Measurements from ENCODE around the gene C7orf33.

Gene C7orf33

GRCh38 chr7:148580446-148580845, 10.1 kb upstream of the C7orf33 start:
- TF ChIP-seq YY1 (IDR thresholded peaks at IDR 0.05; ENCODE audit: insufficient read depth, insufficient read length): no peak
- no peak for TF ChIP-seq SUZ12 (IDR thresholded peaks at IDR 0.05; ENCODE audit: extremely low read depth, insufficient read depth, insufficient read length)
- TF ChIP-seq ZNF274 (IDR thresholded peaks at IDR 0.05; ENCODE audit: low read depth, low read length): no peak
- H3K4me3 ChIP-seq (ENCODE audit: insufficient read length, low read depth): no peak overlapping the region
- no peaks in the 10 kb centered on the region for H3K27me3 ChIP-seq (ENCODE audit: insufficient read depth, insufficient read length)
- H3K9me3 ChIP-seq (ENCODE audit: insufficient read depth, low read length): no peaks in the 10 kb centered on the region
- no peaks in the 10 kb centered on the region for H3K4me1 ChIP-seq (ENCODE audit: insufficient read depth, insufficient read length)
- no peaks in the 10 kb centered on the region for H3K36me3 ChIP-seq (ENCODE audit: insufficient read depth, insufficient read length, low read length)
- no peak for DNase-seq (ENCODE audit: low read depth, low spot score)
- no peak overlapping the region for H3K9ac ChIP-seq (ENCODE audit: insufficient read length, low read depth)

DNA sequence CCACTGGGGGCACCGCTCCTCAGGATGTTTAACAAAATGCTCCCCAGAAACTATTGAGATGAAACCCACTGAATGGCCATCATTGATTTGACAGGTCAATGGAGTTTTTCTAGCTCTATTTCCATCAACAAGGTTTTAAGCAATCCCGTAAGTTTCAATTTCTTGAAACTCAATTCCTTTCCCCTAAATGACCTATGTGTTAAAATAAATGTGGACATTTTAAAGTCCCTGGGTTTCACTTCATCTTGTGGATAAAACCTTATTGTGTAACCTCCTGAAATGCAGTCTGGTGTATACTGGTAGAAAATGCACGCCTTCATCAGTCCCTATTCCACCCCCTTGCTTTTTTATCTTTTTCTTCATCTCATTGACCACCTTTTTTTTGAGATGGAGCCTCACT, 8.9 kb upstream of the C7orf33 start:
- H3K4me1 ChIP-seq (ENCODE audit: insufficient read depth, insufficient read length): no peaks in the 10 kb centered on the region
- no peak for TF ChIP-seq SUZ12 (IDR thresholded peaks at IDR 0.05; ENCODE audit: extremely low read depth, insufficient read depth, insufficient read length)
- TF ChIP-seq YY1 (IDR thresholded peaks at IDR 0.05; ENCODE audit: insufficient read depth, insufficient read length): no peak
- no peak for TF ChIP-seq ZNF274 (IDR thresholded peaks at IDR 0.05; ENCODE audit: low read depth, low read length)
- no peak for DNase-seq (ENCODE audit: low read depth, low spot score)
- no peaks in the 10 kb centered on the region for H3K36me3 ChIP-seq (ENCODE audit: insufficient read depth, insufficient read length, low read length)
- no peak overlapping the region for H3K4me3 ChIP-seq (ENCODE audit: insufficient read length, low read depth)
- H3K9me3 ChIP-seq (ENCODE audit: insufficient read depth, low read length): no peaks in the 10 kb centered on the region
- no peaks in the 10 kb centered on the region for H3K27me3 ChIP-seq (ENCODE audit: insufficient read depth, insufficient read length)
- H3K9ac ChIP-seq (ENCODE audit: insufficient read length, low read depth): no peak overlapping the region

DNA sequence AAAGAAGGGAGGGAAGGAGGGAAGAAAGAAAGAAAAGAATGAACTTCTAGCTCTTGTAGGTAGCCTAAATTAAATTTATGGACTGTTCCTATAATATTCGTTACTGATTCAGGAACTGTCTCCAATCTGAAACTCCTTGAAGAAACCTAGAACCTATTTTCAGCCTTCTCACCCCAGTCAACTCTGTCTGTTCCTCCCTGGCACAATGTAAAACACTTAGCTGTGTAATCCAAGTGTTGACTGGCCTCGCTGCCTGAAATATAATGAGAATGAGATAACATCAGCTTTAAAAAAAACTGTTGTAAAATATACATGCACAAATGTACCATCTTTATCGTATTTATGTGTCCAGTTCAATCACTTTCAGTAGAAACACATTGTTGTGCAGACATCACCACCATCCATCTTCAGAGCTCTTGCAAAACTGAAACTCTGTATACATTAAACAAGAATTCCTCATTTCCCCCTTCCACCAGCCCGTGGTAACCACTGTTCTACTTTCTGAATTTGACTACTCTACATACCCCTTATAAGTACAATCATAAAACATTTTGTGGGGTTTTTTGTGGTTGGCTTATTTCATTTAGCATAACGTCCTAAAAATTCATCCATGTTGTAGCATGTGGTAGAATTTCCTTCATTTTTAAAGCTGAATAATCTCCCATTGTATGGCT, 6.3 kb upstream of the C7orf33 start:
- TF ChIP-seq ZNF274 (IDR thresholded peaks at IDR 0.05; ENCODE audit: low read depth, low read length) (no peak), YY1 (IDR thresholded peaks at IDR 0.05; ENCODE audit: insufficient read depth, insufficient read length) (no peak), SUZ12 (IDR thresholded peaks at IDR 0.05; ENCODE audit: extremely low read depth, insufficient read depth, insufficient read length) (no peak)
- Histone ChIP-seq H3K4me1 (ENCODE audit: insufficient read depth, insufficient read length) (no peaks in the 10 kb centered on the region), H3K9me3 (ENCODE audit: insufficient read depth, low read length) (no peaks in the 10 kb centered on the region), H3K36me3 (ENCODE audit: insufficient read depth, insufficient read length, low read length) (no peaks in the 10 kb centered on the region), H3K4me3 (ENCODE audit: insufficient read length, low read depth) (no peak overlapping the region), H3K27me3 (ENCODE audit: insufficient read depth, insufficient read length) (no peaks in the 10 kb centered on the region), H3K9ac (ENCODE audit: insufficient read length, low read depth) (no peak overlapping the region)
- DNase-seq (ENCODE audit: low read depth, low spot score): no peak

DNA sequence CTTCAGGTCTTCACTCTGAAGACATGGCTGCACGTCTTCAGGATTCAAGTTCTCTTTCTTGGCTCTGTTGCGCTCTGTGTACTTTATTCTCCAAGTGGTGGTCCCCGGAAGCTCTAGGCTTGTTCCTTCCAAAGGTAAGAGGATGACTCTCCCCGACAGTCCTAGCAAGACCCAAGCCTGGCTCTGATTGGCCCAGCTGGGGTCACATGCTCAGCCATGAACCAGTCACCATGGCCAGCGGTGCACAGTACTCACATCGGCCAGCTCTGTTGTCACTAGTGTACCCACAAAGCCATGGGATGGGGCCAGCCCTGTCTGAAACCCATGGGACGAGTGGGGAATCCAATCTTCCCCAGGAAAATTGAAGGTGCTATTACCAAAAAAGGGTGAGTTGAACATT, 5.2 kb upstream of the C7orf33 start:
- Histone ChIP-seq H3K9me3 (ENCODE audit: insufficient read depth, low read length) (no peaks in the 10 kb centered on the region), H3K27me3 (ENCODE audit: insufficient read depth, insufficient read length) (no peaks in the 10 kb centered on the region), H3K9ac (ENCODE audit: insufficient read length, low read depth) (no peak overlapping the region), H3K4me1 (ENCODE audit: insufficient read depth, insufficient read length) (no peaks in the 10 kb centered on the region), H3K36me3 (ENCODE audit: insufficient read depth, insufficient read length, low read length) (no peaks in the 10 kb centered on the region), H3K4me3 (ENCODE audit: insufficient read length, low read depth) (no peak overlapping the region)
- no peak for DNase-seq (ENCODE audit: low read depth, low spot score)
- no peak for TF ChIP-seq ZNF274 (IDR thresholded peaks at IDR 0.05; ENCODE audit: low read depth, low read length)
- no peak for TF ChIP-seq YY1 (IDR thresholded peaks at IDR 0.05; ENCODE audit: insufficient read depth, insufficient read length)
- TF ChIP-seq SUZ12 (IDR thresholded peaks at IDR 0.05; ENCODE audit: extremely low read depth, insufficient read depth, insufficient read length): no peak

DNA sequence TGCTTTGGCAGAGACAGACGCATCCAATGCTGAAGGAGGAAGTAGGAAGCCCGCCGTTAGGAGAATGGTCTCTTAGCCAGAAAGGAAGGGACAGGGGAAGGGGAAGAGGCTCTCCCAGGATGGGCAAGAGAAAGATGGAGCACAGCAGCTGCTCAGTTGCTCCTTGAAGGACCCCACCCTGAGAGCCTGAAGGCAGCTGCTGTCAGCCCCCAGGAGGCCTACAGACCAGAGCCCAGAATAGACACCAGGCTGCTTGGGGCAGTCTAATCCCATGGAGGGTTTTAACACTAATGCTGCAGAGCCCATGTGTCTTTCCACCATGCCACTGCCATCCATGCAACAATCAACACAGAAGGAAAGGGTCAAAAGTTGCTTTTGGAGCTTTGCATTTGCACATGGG, 3.5 kb upstream of the C7orf33 start:
- TF ChIP-seq YY1 (IDR thresholded peaks at IDR 0.05; ENCODE audit: insufficient read depth, insufficient read length) (no peak), ZNF274 (IDR thresholded peaks at IDR 0.05; ENCODE audit: low read depth, low read length) (no peak), SUZ12 (IDR thresholded peaks at IDR 0.05; ENCODE audit: extremely low read depth, insufficient read depth, insufficient read length) (no peak)
- Histone ChIP-seq H3K36me3 (ENCODE audit: insufficient read depth, insufficient read length, low read length) (no peaks in the 10 kb centered on the region), H3K4me1 (ENCODE audit: insufficient read depth, insufficient read length) (no peaks in the 10 kb centered on the region), H3K4me3 (ENCODE audit: insufficient read length, low read depth) (no peak overlapping the region), H3K9ac (ENCODE audit: insufficient read length, low read depth) (no peak overlapping the region), H3K27me3 (ENCODE audit: insufficient read depth, insufficient read length) (no peaks in the 10 kb centered on the region), H3K9me3 (ENCODE audit: insufficient read depth, low read length) (no peaks in the 10 kb centered on the region)
- no peak for DNase-seq (ENCODE audit: low read depth, low spot score)

DNA sequence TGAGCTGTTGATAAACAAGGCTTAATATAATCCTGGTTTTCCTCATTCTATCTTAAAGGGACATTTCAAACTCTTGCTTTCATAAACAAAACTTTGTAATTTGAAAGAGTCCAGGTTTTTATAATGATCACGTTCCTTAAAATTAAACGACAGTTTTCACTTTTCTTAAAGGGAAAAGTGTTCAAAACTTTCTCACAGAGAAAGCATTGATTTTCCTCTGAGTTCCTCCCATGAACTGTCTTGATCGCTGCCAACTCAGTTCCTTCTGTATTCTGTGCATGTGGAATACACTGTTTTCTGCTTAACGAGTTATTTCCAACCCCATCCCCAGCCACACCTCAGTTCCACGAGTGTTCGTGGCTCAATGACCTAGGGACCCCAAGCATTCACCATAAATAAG, 2.4 kb upstream of the C7orf33 start:
- Histone ChIP-seq H3K27me3 (ENCODE audit: insufficient read depth, insufficient read length) (no peaks in the 10 kb centered on the region), H3K9me3 (ENCODE audit: insufficient read depth, low read length) (no peaks in the 10 kb centered on the region), H3K9ac (ENCODE audit: insufficient read length, low read depth) (no peak overlapping the region), H3K4me1 (ENCODE audit: insufficient read depth, insufficient read length) (no peaks in the 10 kb centered on the region), H3K36me3 (ENCODE audit: insufficient read depth, insufficient read length, low read length) (no peaks in the 10 kb centered on the region), H3K4me3 (ENCODE audit: insufficient read length, low read depth) (no peak overlapping the region)
- no peak for TF ChIP-seq SUZ12 (IDR thresholded peaks at IDR 0.05; ENCODE audit: extremely low read depth, insufficient read depth, insufficient read length)
- TF ChIP-seq YY1 (IDR thresholded peaks at IDR 0.05; ENCODE audit: insufficient read depth, insufficient read length): no peak
- TF ChIP-seq ZNF274 (IDR thresholded peaks at IDR 0.05; ENCODE audit: low read depth, low read length): no peak
- no peak for DNase-seq (ENCODE audit: low read depth, low spot score)

DNA sequence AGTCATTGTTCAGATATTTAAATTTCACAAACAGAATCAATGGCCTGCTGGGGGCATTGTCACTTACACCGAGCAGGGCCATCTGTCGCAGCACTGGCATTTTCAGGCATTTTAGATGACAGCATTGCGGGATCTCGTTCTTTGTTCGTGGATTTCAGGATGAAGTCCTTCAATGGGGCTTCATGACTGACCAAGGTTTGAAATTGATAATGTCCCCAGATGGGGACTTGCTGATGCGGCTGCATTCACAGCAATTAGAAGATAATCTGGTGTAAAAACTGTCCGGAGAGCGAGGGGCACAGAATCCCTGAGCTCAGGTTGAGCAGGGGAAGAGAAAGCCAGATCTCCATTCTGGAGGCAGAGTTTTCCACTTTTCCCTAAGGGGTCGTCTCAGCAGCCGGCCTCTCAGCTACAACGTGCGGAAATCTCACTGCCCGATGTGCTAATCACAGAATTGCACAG, 1.9 kb upstream of the C7orf33 start:
- no peaks in the 10 kb centered on the region for H3K9me3 ChIP-seq (ENCODE audit: insufficient read depth, low read length)
- no peak for DNase-seq (ENCODE audit: low read depth, low spot score)

More for the DNA sequence above, 1.9 kb upstream of the C7orf33 start:
- Histone ChIP-seq H3K9ac (ENCODE audit: insufficient read length, low read depth) (no peak overlapping the region), H3K27me3 (ENCODE audit: insufficient read depth, insufficient read length) (no peaks in the 10 kb centered on the region), H3K36me3 (ENCODE audit: insufficient read depth, insufficient read length, low read length) (no peaks in the 10 kb centered on the region), H3K4me3 (ENCODE audit: insufficient read length, low read depth) (no peak overlapping the region), H3K4me1 (ENCODE audit: insufficient read depth, insufficient read length) (no peaks in the 10 kb centered on the region)
- TF ChIP-seq SUZ12 (IDR thresholded peaks at IDR 0.05; ENCODE audit: extremely low read depth, insufficient read depth, insufficient read length) (no peak), ZNF274 (IDR thresholded peaks at IDR 0.05; ENCODE audit: low read depth, low read length) (no peak), YY1 (IDR thresholded peaks at IDR 0.05; ENCODE audit: insufficient read depth, insufficient read length) (no peak)
